HL-60 (cell line): ENCODE measurements around the gene TRIM44.
"Not testable (repeated sequence)": the region's sequence is repeated elsewhere in the genome, so short reads cannot be mapped to it uniquely, and the experiment has no call there.

ENCODE experiments used
- CTCF ChIP-seq: IDR thresholded peaks from one replicate; pipeline ENCODE4 v1.5.1; 2011; ENCODE audit warnings: low read length, control low read depth, inconsistent platforms; ENCODE audit not compliant: insufficient read depth
- GABPA ChIP-seq: IDR thresholded peaks from 2 replicates; pipeline ENCODE4 v1.6.1; 2012; ENCODE audit warnings: low read depth

DNA sequence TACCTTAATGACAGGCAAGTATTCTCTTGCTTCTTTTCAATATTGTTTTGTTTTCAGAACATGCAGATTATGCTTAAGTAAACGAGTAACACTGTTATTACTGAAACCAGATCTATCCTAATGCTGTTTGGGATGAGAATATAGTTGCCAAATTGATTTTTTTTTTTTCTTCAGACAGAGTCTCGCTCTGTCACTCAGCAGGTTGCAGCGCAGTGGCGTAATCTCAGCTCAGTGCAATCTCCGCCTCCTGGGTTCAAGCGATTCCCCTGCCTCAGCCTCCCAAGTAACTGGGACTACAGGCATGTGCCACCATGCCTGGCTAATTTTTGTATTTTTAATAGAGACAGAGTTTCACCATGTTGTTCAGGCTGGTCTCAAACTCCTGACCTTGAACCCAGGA, 91.0 kb downstream of the TRIM44 start:
- not testable (repeated sequence) for TF ChIP-seq GABPA, CTCF
